HG03565 (cell line): ENCODE measurements around the gene KIF21A.
"Not testable (repeated sequence)": the region's sequence is repeated elsewhere in the genome, so short reads cannot be mapped to it uniquely, and the experiment has no call there.

Experiments used
- ATAC-seq: cut with Tn5 transposase; IDR thresholded peaks from one replicate; pipeline ENCODE4 v1.9.1; 2021; ENCODE audit warnings: mild to moderate bottlenecking, moderate library complexity; ENCODE audit not compliant: unreplicated experiment

KIF21A gene

DNA sequence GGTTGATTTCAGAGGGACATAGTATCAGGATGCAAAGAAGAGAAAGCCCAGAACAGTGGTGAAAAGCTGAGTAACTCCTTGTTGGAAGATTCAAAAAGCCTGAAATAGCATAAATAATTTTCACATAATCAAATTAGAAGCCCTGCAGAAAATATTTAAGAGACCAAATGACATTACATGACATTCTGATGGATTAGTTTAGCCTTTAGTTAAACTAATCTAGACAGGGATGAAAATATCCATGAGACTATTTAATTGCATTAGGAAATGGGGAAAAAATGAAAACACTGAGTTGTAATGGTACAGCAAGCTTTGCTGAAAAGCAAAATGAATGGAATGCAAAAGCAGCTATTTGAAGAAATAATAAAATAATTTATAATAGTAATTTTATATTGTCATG, 91.8 kb downstream of the KIF21A start:
- no peak for ATAC-seq

DNA sequence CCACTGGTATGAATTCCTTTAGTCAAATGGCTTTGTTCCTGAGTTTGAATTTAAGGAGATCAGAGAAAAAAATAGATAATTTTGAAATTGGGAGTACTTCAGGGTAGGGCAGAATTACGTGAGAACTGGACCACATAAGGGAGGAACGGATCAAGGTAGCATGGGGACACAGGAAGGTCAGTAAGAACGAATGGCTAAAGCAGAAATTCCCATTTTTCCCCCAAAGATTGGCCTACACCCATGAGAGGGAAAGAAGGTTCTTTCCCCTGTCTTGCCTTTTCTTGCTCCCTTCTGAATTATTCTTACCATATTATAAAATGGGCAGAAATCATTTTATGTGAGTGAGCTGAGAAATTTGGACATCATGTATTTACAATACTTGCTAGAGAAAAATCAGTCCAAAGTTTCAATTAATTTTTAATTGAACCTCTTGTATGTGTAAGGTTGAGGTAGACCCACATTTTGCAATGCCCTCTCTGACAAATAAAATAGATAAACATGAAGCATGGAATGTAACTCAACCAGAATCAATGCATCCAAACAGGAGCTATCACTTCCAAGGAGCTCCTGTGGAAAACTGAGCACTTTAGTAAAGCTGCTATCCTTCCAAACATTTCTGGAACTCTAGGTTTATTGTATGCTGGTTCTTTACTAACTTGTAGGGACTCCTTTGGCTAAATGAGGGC, 93.8 kb downstream of the KIF21A start:
- ATAC-seq: no peak

DNA sequence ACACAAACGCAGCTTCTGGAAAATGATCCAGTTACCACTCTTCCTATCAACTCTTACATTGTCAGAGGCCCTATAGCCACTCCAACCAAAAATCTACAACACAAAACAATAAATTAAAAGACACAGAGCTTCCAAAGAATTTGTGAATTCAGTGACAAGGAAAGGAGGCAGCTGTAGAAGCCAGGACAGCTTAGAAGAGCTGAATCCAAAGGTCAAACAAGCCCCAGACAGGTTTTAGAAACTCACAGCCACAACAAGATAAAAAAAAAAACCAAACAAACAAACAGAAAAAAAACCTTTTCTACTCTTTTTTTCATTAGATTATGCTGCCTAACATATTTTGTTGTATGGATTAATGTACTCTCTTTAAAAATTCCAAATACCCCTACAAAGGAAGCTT, 94.4 kb downstream of the KIF21A start:
- no peak for ATAC-seq

DNA sequence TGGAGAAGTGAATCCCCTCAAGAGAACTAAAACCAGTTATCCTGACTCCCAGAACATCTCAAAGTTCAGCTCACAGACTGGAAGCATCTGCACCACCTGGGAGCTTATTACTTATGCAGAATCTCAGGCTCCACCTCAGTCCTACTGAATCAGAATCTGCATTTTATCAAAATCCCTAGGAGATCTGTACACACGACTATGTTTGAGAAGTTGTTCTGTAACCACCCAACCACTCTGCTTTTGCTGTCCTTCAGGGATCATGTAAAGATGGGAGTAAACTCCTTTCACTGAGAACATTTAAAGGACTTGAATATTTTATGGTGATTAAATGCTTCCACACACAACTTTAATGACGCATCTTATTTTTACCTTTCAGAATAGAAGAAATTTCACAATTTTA, 98.0 kb downstream of the KIF21A start:
- ATAC-seq: no peak

DNA sequence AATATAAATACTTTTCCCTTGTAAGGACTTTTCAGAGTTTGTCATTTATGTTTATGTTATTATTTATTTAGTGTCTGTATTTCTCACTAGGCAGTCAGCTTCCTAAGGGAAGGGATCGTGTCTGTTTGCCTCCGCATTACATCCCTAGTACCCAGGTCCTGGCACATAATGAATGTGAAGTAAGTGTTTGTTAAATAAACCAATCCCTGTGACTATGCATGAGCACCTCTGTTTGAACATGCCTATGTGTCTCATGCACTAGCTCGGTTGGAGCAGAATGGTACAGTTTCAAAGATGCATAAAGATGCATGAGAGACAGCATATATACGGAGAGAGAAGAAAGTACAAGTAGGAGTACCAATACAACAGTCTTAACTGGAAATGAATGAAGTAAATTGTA, 99.3 kb downstream of the KIF21A start:
- ATAC-seq: no peak

DNA sequence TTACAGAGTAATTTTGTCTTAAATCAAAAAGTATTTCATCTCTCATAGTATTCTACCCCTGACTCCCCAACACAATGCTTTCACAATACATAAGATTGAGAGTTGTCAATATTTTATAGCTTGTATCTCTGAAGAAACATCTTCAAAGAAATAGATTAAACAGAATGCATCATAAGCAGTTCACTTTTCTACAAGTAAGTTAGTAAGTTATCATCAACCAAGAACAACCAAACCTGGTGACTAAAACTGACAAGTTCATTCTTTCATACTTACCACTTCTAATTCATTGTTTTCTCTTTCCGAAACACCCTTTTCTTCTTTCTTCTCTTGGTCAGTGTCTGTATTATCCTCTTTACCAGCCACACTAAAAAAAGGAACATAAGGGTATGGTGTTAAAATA, 101.2 kb downstream of the KIF21A start:
- ATAC-seq: no peak

DNA sequence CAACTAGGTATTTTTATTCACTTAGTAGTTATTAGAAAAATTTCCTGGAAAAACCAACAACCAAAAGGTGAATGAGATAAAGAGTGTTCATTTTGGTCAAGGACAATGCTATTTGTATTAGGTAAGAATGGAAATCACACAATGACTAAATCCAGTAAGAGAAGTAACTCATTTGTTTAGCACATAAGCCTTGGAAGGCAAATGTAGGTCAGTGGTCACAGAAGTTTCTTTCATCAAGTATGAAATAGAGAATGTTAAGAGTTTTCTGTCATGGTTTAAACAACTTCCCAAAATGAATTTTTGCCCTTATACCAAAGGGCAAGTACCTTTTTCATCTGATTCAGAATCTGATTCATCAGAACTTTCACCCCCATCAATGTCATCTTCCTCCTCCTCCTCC, 101.7 kb downstream of the KIF21A start:
- ATAC-seq: peak; percentile 77

DNA sequence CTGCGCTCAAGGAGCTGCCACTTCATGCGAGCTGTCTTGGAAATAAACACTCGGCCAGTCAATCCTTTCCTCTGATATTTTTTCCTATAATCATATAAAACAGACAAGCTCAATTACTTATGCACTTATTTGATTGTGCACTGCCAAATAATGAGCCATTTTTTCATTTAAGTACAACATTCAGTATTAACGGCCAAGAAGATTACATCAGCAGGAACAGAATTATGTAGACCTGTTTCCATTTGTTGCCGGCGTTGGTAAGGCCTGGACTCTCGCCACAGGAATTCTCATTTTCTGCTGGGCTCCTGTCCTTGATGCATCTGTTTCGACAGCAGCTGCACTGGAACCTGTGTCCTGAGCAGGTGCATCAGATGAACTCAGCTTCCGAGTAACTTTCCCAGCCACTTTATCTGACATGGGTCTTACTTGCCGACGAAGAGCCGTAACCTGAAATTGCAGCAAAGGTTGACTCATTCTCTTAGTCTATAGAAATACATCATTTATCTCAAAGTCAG, 110.2 kb downstream of the KIF21A start:
- no peak for ATAC-seq

DNA sequence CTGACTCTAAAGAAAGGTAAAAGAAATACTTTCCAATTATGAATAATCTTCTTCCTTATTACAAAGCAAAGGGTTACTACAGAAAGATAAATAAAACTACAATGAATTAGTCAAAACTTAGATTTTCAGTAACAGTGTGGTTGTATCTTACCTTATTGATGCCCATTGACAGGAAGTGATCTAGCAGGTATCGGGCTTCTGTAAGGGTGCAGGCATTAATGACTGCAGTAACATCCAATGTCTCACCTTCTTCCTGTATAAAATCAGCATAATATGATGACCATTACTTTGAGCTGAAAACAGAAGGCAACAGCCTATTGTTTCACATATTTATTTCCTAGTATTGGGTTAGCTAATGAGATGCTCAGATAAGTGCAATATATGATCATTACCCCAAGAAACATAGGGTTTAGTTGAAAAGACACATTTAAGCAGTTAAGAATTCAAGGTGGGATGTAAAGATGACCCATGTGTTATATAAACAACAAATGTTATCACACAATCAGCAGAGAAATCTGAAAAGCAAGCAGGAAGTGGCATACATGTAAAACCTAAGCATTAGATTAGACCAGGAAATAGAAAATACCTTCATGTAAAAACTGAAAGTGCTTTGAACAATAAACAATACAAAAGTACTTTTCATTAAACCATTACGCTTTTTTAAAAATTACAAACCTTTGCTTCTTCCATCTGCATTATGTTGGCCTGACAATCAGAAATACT, 111.2 kb downstream of the KIF21A start:
- no peak for ATAC-seq

DNA sequence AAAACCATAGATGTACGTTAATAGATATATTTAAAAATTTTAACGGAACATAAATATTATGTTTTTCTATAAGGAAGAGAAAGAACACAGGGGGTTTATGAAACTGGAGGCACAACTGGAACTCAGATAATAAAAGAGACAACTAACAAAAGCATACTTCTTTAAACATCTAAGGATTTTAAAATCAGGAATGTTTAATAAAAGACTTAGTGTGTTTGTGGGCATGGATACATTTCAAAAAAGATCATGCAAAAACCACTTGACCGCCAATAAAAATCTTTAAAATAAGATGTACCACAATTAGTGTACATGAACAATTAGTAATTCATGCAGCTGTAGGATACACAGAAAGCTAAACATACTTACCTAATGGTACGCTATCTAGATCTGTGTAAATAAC, 113.0 kb downstream of the KIF21A start:
- ATAC-seq: no peak

DNA sequence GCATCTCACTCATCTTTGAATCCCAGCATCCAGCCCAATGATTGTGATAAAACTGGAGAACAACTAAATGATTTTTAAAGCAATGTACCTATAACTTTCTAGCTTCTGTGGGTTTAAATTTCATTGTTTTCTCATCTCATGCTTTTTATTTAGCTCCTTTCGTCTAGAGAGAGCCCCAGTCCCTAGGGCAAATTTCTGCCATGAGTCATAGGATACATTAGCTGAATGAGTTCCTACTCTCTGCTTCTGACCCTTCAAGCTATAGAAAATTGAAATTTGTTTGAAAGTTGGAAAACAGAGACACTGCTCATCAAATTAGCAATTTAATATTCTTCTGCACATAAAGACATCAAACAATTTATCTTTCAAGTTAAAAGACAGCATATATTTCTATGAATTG, 113.9 kb downstream of the KIF21A start:
- ATAC-seq: no peak

DNA sequence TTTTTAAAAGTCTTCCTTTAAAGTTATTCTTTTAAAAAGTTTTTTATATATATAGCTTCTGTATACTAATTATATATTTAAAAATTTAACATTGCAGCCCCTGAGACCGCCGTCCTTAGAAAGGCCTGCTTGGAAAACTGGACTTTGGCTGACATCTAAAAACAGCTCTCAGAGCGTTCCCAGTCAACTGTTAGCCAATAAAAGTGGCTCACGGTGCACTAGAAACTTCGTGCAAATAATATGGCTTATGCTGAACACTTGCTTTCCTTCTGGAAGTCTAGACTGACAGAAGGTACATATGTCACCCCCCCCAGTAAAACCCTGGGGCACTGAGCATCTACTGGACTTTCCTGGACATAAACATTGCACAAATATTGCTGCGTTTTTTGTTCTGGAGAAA, 115.0 kb downstream of the KIF21A start:
- no peak for ATAC-seq

DNA sequence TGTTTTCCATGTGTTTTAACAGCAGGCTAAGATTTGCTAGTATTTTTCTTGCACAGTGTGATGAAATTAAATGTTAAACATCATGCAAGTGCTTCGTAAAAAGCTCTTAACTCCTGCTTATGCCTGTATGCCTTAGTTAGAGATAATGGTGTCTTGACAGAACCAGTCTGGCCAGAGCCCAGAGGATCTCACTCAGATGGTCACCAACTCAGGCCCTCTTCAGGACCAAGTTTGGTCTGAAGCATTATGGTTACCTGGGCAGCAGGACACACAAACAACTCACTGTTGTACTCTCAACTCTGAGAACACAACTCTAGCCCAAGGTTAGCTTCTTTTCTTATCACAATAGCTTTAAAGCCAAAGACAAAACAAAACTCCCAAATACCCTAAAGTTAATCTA, 115.4 kb downstream of the KIF21A start:
- no peak for ATAC-seq

DNA sequence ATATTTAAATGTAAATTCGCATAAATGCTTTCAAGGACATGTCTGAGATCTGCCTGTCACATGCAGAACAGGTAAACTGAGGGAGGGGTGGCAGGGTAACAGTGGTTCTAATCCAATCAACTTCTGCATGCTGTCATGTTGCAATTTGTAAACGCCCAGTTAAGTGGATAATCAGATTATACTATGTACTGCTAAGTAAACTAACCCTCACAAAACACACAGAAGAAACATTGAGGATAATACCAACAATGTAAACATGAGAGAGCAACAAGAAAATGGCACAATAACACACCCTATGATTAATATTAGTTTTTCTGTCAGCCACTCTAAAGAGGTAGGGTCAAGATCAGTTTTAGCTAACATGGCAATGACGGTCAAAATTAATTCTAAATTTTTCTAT, 123.7 kb downstream of the KIF21A start:
- ATAC-seq: no peak

DNA sequence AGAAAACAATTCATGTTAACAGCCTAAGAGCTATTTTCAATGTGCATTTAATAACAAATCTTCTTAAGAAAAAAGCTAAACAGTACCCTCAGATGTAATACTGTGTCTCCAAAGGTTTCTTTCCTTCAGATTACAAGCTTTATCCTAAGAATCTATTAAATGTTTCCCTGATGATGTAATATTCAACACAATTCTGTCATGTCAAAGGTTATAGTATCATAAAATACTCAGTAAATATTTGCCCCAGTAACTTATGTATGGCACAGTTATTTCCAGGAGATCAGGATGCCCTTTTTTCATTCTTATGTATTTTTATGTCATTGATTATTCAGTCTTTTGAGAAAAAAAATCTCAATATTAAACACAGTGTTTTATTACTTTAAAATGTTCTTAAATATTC, 128.4 kb downstream of the KIF21A start:
- ATAC-seq: no peak

DNA sequence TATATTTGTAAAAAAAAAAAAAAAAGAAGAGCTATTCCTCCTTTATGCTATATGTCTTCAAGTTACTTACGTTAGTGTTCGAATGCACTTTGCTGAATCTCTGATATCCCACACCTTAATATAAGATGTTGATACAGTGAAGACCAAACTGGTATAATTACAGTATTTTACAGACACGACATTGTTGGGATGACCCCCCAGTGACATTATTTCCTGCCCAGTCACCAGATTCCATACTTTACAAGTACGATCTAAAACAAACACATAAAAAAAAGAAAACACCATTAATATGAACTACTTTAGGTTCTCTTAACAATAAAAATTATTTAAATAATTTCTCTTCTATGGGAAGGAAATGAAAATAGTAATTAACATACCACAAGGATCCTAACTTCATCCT, 133.4 kb downstream of the KIF21A start:
- no peak for ATAC-seq

DNA sequence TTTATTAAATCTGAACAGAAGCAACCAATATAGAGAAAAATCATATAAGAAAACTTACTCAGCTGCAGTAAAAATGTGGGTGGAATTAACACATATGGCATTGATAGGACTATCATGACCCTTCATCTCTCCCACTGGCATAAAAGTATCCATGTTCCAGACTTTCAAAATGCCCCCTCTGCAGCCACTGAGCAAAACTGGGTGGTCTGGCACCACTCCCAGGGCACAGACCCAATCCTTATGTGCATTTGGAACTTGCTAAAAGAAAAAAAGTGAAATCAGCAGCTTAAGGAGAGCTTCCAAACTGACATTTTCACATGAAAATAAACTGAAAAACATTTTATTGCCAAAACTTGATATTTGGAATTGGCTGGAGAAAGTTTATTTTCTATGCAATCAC, 141.5 kb downstream of the KIF21A start:
- ATAC-seq: no peak

DNA sequence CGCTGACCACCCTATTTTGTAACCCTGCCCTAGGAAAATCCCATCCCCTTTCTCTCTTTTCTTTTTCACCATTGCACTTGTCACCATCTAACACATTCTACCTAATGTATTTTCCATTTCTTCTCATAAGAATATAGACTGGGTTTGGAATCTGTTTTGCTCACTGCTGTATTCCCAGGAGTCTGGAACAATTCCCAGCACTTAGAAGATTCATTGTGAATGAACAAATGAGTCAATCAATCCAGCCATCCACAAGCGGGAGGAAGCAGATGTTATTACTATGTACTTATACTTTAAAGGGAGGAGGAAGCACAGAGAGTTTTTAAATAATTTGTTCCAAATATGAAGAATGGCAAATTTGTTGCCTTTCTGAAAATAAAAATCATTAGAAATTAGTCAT, 142.1 kb downstream of the KIF21A start:
- no peak for ATAC-seq

DNA sequence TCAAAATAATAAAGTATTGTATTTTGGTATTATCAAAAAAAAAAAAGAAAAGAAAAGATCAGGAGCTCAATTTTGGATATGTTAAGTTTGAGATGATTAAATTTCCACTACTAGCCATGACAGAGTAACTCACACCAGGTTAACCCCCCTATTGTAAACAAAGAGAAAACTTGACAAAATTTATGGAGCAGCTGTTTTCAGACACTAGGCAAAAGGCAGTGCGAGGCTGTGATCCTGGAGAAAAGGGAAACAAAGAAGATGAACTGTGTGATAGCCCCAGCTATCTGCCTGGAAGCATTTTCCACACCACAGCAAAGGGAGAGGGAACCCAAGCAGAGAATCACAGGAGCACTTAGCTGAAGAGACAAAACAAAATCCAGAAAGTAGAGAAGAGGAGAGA, 145.0 kb downstream of the KIF21A start:
- no peak for ATAC-seq

DNA sequence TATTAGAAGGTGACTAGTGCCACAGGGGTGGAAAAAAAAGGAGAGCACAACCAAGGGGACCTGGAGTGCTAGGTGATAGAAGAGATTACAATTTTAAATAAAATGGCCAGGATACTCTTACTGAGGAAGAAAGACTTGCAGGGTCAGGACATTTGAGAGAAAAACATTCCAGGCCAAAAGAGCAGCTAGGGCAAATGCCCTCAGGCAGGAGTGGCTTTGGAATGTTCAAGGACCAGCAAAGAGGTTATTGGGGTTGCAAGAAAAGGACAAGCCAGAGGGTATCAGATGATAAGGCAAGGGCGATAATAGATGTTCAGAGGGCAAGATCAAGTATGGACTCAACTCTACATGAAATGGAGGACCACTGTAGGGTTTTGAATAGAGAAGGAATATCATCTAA, 146.4 kb downstream of the KIF21A start:
- no peak for ATAC-seq

DNA sequence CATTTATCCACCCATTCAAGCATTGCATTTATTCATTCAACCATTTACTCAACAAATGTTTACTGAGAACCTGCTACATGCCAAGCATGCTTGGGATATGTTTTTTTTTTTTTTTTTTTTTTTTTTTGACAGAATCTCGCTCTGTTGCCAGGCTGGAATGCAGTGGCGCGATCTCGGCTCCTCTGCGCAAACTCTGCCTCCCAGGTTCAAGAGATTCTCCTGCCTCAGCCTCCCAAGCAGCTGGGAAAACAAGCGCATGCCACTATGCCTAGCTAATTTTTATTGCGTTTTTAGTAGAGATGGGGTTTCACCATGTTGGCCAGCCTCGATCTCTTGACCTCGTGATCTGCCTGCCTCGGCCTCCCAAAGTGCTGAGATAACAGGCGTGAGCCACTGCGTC, 147.3 kb downstream of the KIF21A start:
- not testable (repeated sequence) for ATAC-seq

DNA sequence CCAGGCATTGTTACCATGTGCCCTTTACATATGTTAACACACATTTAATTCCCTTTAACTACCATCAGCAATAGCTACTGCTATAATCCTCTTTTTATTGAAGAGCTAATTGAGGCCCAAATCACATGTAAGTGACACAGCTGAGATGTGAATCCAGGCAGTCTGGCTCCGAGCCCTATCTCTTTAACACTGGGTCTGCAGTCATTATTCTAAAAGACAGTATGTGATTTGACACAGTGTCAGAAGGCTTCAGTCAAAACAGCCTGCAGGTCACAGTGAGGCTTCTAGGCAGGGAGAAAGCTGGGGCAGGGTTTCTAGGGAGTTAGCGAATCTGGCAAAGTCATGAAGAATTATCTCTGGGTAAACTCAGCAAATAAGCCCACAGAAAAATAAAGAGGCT, 148.2 kb downstream of the KIF21A start:
- no peak for ATAC-seq
